Measurements from ENCODE around the gene ELMO3. TPM values are rescaled to one million over a fixed set of nuclear protein-coding genes. Genes with fewer than 3 reads are reported as not detected.

Gene ELMO3
- total and polyA plus RNA-seq, 2 of the 13 experiments (the other 11 are each of a cell fraction or from before 2014, with no cell fraction given) = 2.6 to 4.0 TPM

- TF ChIP-seq, protein P1, sequence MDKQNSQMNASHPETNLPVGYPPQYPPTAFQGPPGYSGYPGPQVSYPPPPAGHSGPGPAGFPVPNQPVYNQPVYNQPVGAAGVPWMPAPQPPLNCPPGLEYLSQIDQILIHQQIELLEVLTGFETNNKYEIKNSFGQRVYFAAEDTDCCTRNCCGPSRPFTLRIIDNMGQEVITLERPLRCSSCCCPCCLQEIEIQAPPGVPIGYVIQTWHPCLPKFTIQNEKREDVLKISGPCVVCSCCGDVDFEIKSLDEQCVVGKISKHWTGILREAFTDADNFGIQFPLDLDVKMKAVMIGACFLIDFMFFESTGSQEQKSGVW (CRISPR knock-in tag; IDR thresholded peaks at IDR 0.05; ENCODE audit: borderline replicate concordance) = 0 out of 2 replicates have a peak, but pooled peaks have one; percentile 16
- TF ChIP-seq IKZF4 (CRISPR knock-in tag; IDR thresholded peaks at IDR 0.05; ENCODE audit: borderline replicate concordance, low read depth, not compliant biosample characterization) = peak; percentile 83
- TF ChIP-seq EEA1 (CRISPR knock-in tag; IDR thresholded peaks at IDR 0.05; ENCODE audit: borderline replicate concordance) = no peak; the same call in 1 of the 2 replicates
- peak; percentile 87 for TF ChIP-seq CCDC6 (CRISPR knock-in tag; IDR thresholded peaks at IDR 0.05)
- TF ChIP-seq ZSCAN30 (CRISPR knock-in tag; IDR thresholded peaks at IDR 0.05) = no peak
- TF ChIP-seq ZBED4 (CRISPR knock-in tag; IDR thresholded peaks at IDR 0.05; ENCODE audit: borderline replicate concordance) = peak; percentile 74
- TF ChIP-seq FOXM1 (CRISPR knock-in tag; IDR thresholded peaks at IDR 0.05) = no peak
- TF ChIP-seq PHF5A (CRISPR knock-in tag; IDR thresholded peaks at IDR 0.05; ENCODE audit: low read depth, unreplicated experiment) = peak; percentile 75
- 0 out of 2 replicates have a peak, but pooled peaks have one; percentile 47 for TF ChIP-seq IRF1 (CRISPR knock-in tag; IDR thresholded peaks at IDR 0.05; ENCODE audit: low read depth)
- no peak for TF ChIP-seq SRSF4 (IDR thresholded peaks at IDR 0.05; ENCODE audit: low read depth, low read length, poor library complexity, severe bottlenecking)
- peak; percentile 81; the same call in 1 of the 2 replicates for TF ChIP-seq ZNF605 (CRISPR knock-in tag; IDR thresholded peaks at IDR 0.05)
- TF ChIP-seq, protein P2, sequence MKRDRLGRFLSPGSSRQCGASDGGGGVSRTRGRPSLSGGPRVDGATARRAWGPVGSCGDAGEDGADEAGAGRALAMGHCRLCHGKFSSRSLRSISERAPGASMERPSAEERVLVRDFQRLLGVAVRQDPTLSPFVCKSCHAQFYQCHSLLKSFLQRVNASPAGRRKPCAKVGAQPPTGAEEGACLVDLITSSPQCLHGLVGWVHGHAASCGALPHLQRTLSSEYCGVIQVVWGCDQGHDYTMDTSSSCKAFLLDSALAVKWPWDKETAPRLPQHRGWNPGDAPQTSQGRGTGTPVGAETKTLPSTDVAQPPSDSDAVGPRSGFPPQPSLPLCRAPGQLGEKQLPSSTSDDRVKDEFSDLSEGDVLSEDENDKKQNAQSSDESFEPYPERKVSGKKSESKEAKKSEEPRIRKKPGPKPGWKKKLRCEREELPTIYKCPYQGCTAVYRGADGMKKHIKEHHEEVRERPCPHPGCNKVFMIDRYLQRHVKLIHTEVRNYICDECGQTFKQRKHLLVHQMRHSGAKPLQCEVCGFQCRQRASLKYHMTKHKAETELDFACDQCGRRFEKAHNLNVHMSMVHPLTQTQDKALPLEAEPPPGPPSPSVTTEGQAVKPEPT (CRISPR knock-in tag; IDR thresholded peaks at IDR 0.05; ENCODE audit: low read depth) = peak; percentile 23; the same call in 1 of the 2 replicates
- TF ChIP-seq, protein P3, sequence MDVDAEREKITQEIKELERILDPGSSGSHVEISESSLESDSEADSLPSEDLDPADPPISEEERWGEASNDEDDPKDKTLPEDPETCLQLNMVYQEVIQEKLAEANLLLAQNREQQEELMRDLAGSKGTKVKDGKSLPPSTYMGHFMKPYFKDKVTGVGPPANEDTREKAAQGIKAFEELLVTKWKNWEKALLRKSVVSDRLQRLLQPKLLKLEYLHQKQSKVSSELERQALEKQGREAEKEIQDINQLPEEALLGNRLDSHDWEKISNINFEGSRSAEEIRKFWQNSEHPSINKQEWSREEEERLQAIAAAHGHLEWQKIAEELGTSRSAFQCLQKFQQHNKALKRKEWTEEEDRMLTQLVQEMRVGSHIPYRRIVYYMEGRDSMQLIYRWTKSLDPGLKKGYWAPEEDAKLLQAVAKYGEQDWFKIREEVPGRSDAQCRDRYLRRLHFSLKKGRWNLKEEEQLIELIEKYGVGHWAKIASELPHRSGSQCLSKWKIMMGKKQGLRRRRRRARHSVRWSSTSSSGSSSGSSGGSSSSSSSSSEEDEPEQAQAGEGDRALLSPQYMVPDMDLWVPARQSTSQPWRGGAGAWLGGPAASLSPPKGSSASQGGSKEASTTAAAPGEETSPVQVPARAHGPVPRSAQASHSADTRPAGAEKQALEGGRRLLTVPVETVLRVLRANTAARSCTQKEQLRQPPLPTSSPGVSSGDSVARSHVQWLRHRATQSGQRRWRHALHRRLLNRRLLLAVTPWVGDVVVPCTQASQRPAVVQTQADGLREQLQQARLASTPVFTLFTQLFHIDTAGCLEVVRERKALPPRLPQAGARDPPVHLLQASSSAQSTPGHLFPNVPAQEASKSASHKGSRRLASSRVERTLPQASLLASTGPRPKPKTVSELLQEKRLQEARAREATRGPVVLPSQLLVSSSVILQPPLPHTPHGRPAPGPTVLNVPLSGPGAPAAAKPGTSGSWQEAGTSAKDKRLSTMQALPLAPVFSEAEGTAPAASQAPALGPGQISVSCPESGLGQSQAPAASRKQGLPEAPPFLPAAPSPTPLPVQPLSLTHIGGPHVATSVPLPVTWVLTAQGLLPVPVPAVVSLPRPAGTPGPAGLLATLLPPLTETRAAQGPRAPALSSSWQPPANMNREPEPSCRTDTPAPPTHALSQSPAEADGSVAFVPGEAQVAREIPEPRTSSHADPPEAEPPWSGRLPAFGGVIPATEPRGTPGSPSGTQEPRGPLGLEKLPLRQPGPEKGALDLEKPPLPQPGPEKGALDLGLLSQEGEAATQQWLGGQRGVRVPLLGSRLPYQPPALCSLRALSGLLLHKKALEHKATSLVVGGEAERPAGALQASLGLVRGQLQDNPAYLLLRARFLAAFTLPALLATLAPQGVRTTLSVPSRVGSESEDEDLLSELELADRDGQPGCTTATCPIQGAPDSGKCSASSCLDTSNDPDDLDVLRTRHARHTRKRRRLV (CRISPR knock-in tag; IDR thresholded peaks at IDR 0.05) = peak; percentile 74; the same call in 1 of the 2 replicates
- peak; percentile 87 for TF ChIP-seq KLF13 (CRISPR knock-in tag; IDR thresholded peaks at IDR 0.05)
- TF ChIP-seq HNF4A (CRISPR knock-in tag; IDR thresholded peaks at IDR 0.05) = peak; percentile 58
These were observed 13.8 kb upstream of the ELMO3 start (continued) for GRCh38 chr16:67184995-67185650.

Data from HepG2 (cell line).